Cardiac muscle cell (in vitro differentiated cells and primary cell): ENCODE data around the gene EXOC4. TPM values are rescaled to one million over a fixed set of nuclear protein-coding genes. Genes with fewer than 3 reads are reported as not detected.
A peak's percentile ranks its signal among the peaks of the same experiment; 100 is the strongest.

Source experiments
- DNase-seq, 2 donors: peaks; one replicate each; pipeline versions ENCODE4 v3.0.0 to v3.0.0-alpha.2; 2010 to 2017; ENCODE audit warnings: low read depth in 1 of 2, low spot score in 1 of 2
- H3K27ac ChIP-seq: fragments of 200-600 bp; sonication (generic); 2 replicates; pipeline ENCODE4 v1.5.1; 2016
- H3K27me3 ChIP-seq: fragments of 200-600 bp; sonication (generic); 2 replicates; pipeline ENCODE4 v1.6.0; 2016; ENCODE audit warnings: control low read depth
- H3K36me3 ChIP-seq: fragments of 200-600 bp; sonication (generic); 2 replicates; pipeline ENCODE4 v1.5.1; 2016; ENCODE audit warnings: control low read depth
- H3K4me1 ChIP-seq: fragments of 200-600 bp; sonication (generic); 2 replicates; pipeline ENCODE4 v1.8.1; 2017; ENCODE audit warnings: low read depth, mild to moderate bottlenecking, mixed run types
- H3K4me3 ChIP-seq: fragments of 200-600 bp; sonication (generic); 2 replicates; pipeline ENCODE4 v1.5.1; 2016; ENCODE audit warnings: mild to moderate bottlenecking
- H3K9me3 ChIP-seq: fragments of 200-600 bp; sonication (generic); 2 replicates; pipeline ENCODE4 v1.5.1; 2017; ENCODE audit warnings: low read depth, mild to moderate bottlenecking, control low read depth
- CTCF ChIP-seq: IDR thresholded peaks from 2 replicates; pipeline ENCODE4 v1.5.1; 2012; ENCODE audit warnings: low read depth, mild to moderate bottlenecking, low read length
- polyA plus RNA-seq: library from polyadenylated mRNA; unstranded; fragments of >200 nt; fragmentation: Nextera tagmentation; extraction: Ambion mirVana; gene quantifications from 2 replicates; pipeline ENCODE4 v1.2.1, GENCODE V29; 2016
- total RNA-seq: library from RNA; depleted of rRNA; stranded (reverse); fragments of >200 nt; gene quantifications from 2 replicates; pipeline ENCODE4 v1.2.3, GENCODE V29; 2016

The EXOC4 gene
- total and polyA plus RNA-seq, 2 experiments from 2014 or later = 33.6 to 46.0 TPM

- DNase-seq = peak; percentile 30 to 38
- Histone ChIP-seq H3K9me3 (no peaks in the 10 kb centered on the region), H3K27ac (peak overlapping the region; percentile 52), H3K4me3 (no peak overlapping the region), H3K36me3 (no peaks in the 10 kb centered on the region), H3K4me1 (peaks cover 20% of the 10 kb centered on the region), H3K27me3 (no peaks in the 10 kb centered on the region)
- no peak for TF ChIP-seq CTCF
These were observed 679.7 kb downstream of the EXOC4 start for GRCh38 chr7:133932591-133932990.

- no peak overlapping the region for H3K27ac ChIP-seq
- no peak for DNase-seq
- TF ChIP-seq CTCF = no peak
- no peaks in the 10 kb centered on the region for H3K27me3 ChIP-seq
- H3K36me3 ChIP-seq = peaks cover 3% of the 10 kb centered on the region
- no peak overlapping the region for H3K4me3 ChIP-seq
- no peaks in the 10 kb centered on the region for H3K9me3 ChIP-seq
- peaks cover 20% of the 10 kb centered on the region for H3K4me1 ChIP-seq
These were observed 681.5 kb downstream of the EXOC4 start for GRCh38 chr7:133934262-133934976.

GRCh38 chr7:133934977-133935330, 682.1 kb downstream of the EXOC4 start:
- TF ChIP-seq CTCF = no peak
- Histone ChIP-seq H3K27ac (no peak overlapping the region), H3K36me3 (peaks cover 3% of the 10 kb centered on the region), H3K4me1 (peaks cover 20% of the 10 kb centered on the region), H3K9me3 (no peaks in the 10 kb centered on the region), H3K27me3 (no peaks in the 10 kb centered on the region), H3K4me3 (no peak overlapping the region)
- no peak for DNase-seq

GRCh38 chr7:133936074-133936473, 683.2 kb downstream of the EXOC4 start:
- DNase-seq = peak in 1 of 2 donors; percentile 54
- Histone ChIP-seq H3K9me3 (no peaks in the 10 kb centered on the region), H3K27ac (no peak overlapping the region), H3K4me3 (no peak overlapping the region), H3K4me1 (peaks cover 20% of the 10 kb centered on the region), H3K36me3 (peaks cover 3% of the 10 kb centered on the region), H3K27me3 (no peaks in the 10 kb centered on the region)
- no peak for TF ChIP-seq CTCF

GRCh38 chr7:133937786-133938185, 684.9 kb downstream of the EXOC4 start:
- H3K27me3 ChIP-seq = no peaks in the 10 kb centered on the region
- peaks cover 20% of the 10 kb centered on the region for H3K4me1 ChIP-seq
- DNase-seq = no peak
- no peak for TF ChIP-seq CTCF
- H3K27ac ChIP-seq = no peak overlapping the region
- H3K36me3 ChIP-seq = peaks cover 3% of the 10 kb centered on the region
- H3K4me3 ChIP-seq = no peak overlapping the region
- H3K9me3 ChIP-seq = no peaks in the 10 kb centered on the region

GRCh38 chr7:133940368-133940767, 687.5 kb downstream of the EXOC4 start:
- Histone ChIP-seq H3K36me3 (peaks cover 3% of the 10 kb centered on the region), H3K4me1 (peaks cover 16% of the 10 kb centered on the region), H3K27me3 (no peaks in the 10 kb centered on the region), H3K4me3 (no peak overlapping the region), H3K27ac (no peak overlapping the region), H3K9me3 (no peaks in the 10 kb centered on the region)
- TF ChIP-seq CTCF = no peak
- no peak for DNase-seq
